Measurements from ENCODE around the gene RACK1.

RACK1 gene

GRCh38 chr5:181259283-181259682, 15.6 kb upstream of the RACK1 start:
- no peak for DNase-seq

DNA sequence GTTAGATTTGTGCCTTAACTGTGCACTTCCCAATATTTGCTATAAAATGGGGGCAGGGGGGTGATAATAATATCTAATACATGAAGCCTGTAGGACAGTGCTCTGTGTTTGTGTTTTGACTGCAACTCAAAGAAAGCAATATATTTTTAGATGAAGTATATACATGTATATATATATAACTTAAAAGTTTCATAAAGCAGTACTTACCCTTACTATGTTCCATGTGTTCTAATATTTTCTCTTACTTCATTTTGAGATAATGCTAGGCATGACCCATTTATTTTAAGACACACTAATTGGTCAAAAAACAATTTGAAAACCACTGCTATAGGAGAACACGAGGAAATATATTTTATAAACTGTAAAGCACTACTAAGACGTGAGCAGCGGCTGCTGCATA, 14.9 kb upstream of the RACK1 start:
- no peak for DNase-seq

DNA sequence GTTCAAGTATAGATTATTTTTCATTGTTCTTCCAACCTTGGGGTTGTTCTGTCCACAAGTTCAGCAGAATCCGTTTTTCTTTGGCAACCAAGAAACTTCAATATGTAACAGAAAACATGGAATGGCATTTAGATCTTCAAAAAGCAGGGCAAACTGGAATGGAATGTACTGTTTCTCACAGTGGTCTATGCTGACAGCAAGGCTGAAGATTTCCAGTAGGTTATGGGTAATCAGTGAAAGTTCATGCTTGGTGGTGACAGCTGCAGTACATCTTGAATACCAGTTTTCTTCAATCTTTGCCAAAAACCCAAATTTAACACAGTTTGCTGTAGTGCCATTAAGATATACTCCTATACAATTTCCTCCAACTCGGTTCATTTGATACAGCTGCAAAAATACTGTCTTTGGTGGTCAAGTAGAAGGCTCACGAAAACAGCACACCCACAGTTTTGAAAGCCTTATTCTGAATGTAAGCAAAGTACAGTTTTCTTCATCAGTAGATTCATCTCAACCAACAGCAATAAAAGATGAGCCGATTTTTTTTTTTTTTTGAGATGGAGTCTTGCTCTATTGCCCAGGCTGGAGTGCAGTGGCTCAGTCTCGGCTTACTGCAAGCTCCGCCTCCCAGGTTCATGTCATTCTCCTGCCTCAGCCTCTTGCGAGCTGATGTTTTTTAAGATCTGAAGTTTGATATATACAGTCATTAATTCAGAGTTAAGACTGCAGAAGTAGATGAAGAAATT, 12.3 kb upstream of the RACK1 start:
- no peak for DNase-seq

GRCh38 chr5:181255276-181255675, 11.6 kb upstream of the RACK1 start:
- no peak for DNase-seq

- DNase-seq, result no peak
Observed at GRCh38 chr5:181248277-181248676, 4.6 kb upstream of the RACK1 start.

DNA sequence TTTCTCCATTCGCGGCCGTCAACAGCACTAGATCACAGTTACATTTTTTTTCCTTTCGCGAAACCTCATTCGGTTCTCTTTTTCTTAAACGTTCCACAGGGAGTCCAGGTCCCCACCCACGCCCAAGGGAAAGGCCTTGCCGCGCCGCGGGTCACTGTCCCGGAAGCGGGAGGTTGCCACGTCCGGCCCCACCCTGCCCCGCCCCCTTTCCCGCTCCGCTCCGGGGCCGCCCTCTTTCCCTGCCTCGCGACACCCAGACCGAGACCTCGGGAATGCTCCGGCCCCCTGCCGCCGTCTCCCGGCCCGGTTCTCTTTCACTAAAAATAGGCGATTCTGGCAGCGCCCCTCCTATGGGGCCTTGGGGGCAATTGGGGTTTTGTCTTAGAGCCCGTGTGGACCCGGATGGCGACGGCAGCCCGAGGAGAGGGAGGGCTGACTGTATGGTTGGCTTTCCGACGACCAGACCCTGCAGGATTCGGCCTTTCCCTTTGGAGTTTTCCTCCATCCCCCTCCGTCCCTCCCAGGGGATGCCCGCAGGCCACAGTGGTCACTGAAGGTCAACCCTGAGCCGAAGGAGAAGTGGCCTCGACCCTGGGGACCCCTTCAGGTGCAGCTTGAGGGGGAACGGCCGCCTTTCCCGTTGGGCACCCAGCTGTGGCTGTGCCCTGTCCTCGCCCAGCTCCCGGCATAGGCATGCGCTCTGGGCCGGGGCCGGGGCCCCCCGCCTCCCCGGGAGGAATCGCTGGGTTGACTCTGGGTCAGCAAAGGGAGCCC, 2.8 kb upstream of the RACK1 start:
- DNase-seq, result peak; percentile 67

- DNase-seq, result no peak
Observed at GRCh38 chr5:181245427-181246275, 1.9 kb upstream of the RACK1 start.

DNA sequence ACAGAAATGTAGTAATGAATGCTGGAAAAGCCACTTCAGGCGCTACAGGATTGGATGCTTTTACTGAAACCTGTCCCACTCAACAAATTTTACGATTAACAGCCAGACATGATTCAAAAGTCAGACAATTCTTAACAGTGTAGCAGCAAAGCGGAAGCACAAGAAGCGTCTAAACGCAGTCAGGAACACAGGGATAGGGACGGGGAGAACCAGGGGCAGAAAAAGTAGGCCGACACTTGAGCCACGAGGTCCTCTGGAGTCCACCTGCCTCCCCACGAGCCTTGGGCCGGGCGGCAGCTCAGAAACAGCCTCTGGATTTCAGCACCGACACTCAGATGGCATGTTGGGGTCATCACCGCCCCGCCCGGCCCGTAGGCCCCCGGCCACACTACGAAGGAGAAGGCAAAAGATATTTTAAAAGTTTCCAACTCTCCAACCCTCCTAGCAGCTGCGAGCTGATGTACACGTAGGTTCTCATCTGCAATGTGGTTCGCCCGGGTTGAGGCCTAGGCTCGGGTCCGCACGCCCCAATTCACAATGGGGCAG, 615 bp downstream of the RACK1 start:
- no peak for DNase-seq

DNA sequence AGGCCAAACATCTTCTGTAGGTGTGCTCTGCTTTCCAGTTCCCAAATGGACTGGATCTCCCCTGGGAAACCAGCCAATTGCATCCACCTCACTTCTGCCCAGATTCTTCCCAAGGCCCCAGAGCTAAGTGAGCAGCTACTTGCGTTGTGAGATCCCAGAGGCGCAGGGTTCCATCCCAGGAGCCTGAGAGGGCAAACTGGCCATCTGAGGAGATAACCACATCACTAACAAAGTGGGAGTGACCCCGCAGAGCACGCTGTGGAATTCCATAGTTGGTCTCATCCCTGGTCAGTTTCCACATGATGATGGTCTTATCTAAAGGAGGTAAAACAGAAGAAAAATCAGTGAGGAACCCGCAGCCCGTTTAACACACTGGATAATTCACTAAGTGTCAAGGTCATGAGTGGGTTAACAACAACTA, 1.7 kb downstream of the RACK1 start:
- no peak for DNase-seq

- DNase-seq, result no peak
Observed at GRCh38 chr5:181241393-181241975, 2.2 kb downstream of the RACK1 start.

GRCh38 chr5:181239062-181239663, 4.5 kb downstream of the RACK1 start:
- DNase-seq, result no peak

- DNase-seq, result no peak
Observed at GRCh38 chr5:181237729-181238385, 5.8 kb downstream of the RACK1 start.

- DNase-seq, result no peak
Observed at GRCh38 chr5:181236954-181237641, 6.6 kb downstream of the RACK1 start.

DNA sequence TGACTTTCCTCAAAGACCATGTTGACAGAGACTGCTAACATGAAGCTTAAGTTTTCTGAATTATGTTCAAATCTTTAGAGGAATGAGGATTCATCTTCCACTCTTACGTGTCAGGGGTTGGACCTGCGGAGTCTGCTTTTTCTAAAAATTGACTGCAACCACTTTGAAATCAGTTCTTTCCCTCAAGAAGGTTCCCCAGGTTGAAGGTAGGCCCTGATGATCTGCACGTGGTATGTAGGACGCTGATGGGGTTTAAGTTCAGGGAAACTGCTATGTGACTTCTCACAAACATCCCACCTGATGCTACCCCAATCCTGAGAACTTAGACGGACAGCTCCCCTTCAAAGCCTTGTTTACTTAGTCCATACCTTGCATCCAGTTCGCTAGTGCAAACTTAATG, 7.2 kb downstream of the RACK1 start:
- DNase-seq, result no peak

- no peak for DNase-seq
Observed at GRCh38 chr5:181235689-181236366, 7.9 kb downstream of the RACK1 start.

DNA sequence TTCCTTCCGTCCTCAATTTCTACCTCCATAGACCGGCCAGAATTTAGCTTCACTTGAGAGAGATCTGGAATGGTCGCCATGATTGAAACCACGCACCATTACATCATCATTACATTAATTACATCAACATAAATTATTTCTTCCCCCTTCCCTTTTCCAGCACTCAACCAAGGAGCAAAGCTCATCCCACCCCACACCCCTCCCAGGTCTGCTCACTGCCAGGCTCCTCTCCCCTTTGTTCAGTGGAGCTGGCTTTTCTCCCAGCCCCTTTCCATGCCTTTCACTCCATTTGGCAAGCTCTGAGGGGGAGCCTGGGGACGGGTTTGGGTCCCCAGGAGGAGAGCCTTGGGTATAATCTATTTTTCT, 8.4 kb downstream of the RACK1 start:
- no peak for DNase-seq

DNA sequence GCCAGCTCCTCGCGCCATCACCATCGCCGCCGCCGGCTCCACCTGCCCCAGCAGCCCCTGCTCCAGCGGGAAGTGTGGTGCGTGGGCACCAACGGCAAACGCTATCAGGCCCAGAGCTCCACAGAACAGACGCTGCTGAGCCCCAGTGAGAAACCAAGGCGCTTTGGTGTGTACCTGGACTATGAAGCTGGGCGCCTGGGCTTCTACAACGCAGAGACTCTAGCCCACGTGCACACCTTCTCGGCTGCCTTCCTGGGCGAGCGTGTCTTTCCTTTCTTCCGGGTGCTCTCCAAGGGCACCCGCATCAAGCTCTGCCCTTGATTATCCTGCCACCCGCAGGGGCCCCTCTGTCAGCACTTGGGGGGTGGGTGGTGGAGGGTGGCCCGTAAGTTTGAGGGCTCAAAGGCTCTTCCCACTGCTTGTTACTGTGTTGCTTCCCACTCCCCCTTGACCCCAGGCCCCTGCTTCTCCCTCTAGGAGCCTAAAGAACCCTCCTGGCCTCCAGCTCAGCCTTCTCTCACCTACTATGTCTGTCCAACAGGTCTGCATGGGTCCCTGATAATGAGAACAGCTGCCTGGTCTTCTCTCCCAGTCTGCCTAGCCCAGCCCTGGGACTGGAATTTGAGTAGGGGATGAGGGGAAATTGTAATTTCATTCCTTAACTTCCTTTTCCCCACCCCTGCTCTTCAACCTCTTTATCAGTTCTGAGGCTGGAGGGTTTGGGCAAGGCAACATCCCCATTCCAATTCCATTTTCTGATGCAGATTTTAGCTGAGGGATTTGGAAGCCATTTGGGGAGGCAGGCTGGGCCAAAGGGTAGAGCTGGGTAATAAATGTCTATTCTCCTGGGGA, 9.0 kb downstream of the RACK1 start:
- DNase-seq, result no peak

DNA sequence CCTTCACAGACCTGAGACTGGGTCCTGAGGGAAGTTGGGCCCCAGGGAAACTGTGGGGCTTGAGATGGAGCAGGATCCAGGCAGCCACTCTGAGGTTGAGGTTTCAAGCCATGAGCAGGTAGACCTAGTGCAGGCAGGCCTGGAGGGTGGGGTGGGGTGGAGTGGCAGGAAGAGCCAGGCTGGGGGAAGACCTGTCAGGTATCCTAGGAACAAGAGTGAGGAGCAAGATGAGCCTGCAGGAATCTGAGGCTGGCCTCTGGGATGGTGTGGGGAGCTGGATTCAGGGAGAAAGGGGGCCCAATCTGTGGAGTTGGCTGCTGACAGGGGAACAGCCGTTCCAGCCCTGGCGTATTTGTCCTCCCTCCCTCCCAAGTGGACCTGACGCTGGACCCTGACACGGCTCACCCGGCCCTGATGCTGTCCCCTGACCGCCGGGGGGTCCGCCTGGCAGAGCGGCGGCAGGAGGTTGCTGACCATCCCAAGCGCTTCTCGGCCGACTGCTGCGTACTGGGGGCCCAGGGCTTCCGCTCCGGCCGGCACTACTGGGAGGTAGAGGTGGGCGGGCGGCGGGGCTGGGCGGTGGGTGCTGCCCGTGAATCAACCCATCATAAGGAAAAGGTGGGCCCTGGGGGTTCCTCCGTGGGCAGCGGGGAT, 9.8 kb downstream of the RACK1 start:
- DNase-seq, result no peak
